HepG2 (cell line): Measurements from ENCODE around the gene MRPL42. TPM values are rescaled to one million over a fixed set of nuclear protein-coding genes. Genes with fewer than 3 reads are reported as not detected.

Source experiments
- ATF1 ChIP-seq: IDR thresholded peaks from 2 replicates; pipeline ENCODE4 v1.6.1; 2016; ENCODE audit warnings: mild to moderate bottlenecking, control low read depth
- ATF2 ChIP-seq: sonication (generic); formaldehyde crosslinking; IDR thresholded peaks from 2 replicates; pipeline ENCODE4 v1.4.0; 2020; ENCODE audit warnings: missing genetic modification reagents
- BHLHE40 ChIP-seq: IDR thresholded peaks from 2 replicates; pipeline ENCODE4 v1.6.1; 2011; ENCODE audit warnings: low read length, improper control_type of control experiment
- CCAR2 ChIP-seq: fragments of 200-400 bp; formaldehyde crosslinking; optimal IDR thresholded peaks from 2 replicates; pipeline ENCODE3; 2018; ENCODE audit warnings: low read depth, mild to moderate bottlenecking, low read length, moderate library complexity
- NCOR1 ChIP-seq: fragments of 200-600 bp; sonication (generic); IDR thresholded peaks from 2 replicates; pipeline ENCODE4 v1.7.0; 2017; ENCODE audit warnings: antibody characterized with exemption, low read length, borderline replicate concordance
- NR2F6 ChIP-seq, 2 experiments: IDR thresholded peaks; 2 replicates each; pipeline ENCODE4 v1.6.1; 2016; ENCODE audit warnings: antibody characterized with exemption in 1 of 2, mild to moderate bottlenecking in 1 of 2
- PHF8 ChIP-seq: sonication (generic); formaldehyde crosslinking; IDR thresholded peaks from 2 replicates; pipeline ENCODE4 v1.5.0; 2020; ENCODE audit warnings: missing genetic modification reagents
- SMC3 ChIP-seq: IDR thresholded peaks from 2 replicates; pipeline ENCODE4 v1.6.1; 2011; ENCODE audit warnings: low read length, improper control_type of control experiment
- ZNF609 ChIP-seq: sonication (generic); formaldehyde crosslinking; IDR thresholded peaks from 2 replicates; pipeline ENCODE4 v1.4.0; 2020; ENCODE audit warnings: mild to moderate bottlenecking, missing genetic modification reagents, borderline replicate concordance
- ZNF770 ChIP-seq: sonication (generic); formaldehyde crosslinking; IDR thresholded peaks from 2 replicates; pipeline ENCODE4 v1.5.0; 2020; ENCODE audit warnings: mild to moderate bottlenecking, missing genetic modification reagents
- ZNF788 ChIP-seq: sonication (generic); formaldehyde crosslinking; IDR thresholded peaks from 2 replicates; pipeline ENCODE4 v1.5.0; 2020; ENCODE audit warnings: mild to moderate bottlenecking, missing genetic modification reagents, borderline replicate concordance
- polyA plus RNA-seq, 8 experiments: library from polyadenylated mRNA; depleted of rRNA in 3 of 8; stranded (reverse) in 7 of 8; unstranded in 1 of 8; fragments of >200 nt; fragmentation: Illumina TruSeq in 4 of 8; extraction: Trizol in 4 of 8; gene quantifications; 2 replicates each; pipeline versions ENCODE4 v1.2.1 to v1.2.3, GENCODE V29; 2011 to 2016; ENCODE audit warnings: low read depth in 4 of 8, missing spikeins in 1 of 8, mixed read lengths in 1 of 8; ENCODE audit not compliant: insufficient read depth in 1 of 8
- total RNA-seq, 5 experiments: library from RNA; depleted of rRNA; stranded (reverse); fragments of >200 nt; fragmentation: Illumina TruSeq; extraction: Trizol; gene quantifications; 2 replicates each; pipeline ENCODE4 v1.2.3, GENCODE V29; 2016; ENCODE audit warnings: low read depth in 1 of 5
- TF ChIP-seq, protein P1 (sequence below): sonication (generic); IDR thresholded peaks from 2 replicates; pipeline ENCODE4 v1.6.1; 2016; ENCODE audit warnings: low read depth, borderline replicate concordance
- TF ChIP-seq, protein P2 (sequence below): IDR thresholded peaks from 2 replicates; pipeline ENCODE4 v1.6.1; 2016; ENCODE audit warnings: low read depth, control low read depth
- TF ChIP-seq, protein P3 (sequence below): sonication (generic); formaldehyde crosslinking; conservative IDR thresholded peaks from 2 replicates; pipeline ENCODE4 v1.4.0; 2020; ENCODE audit warnings: missing genetic modification reagents

Gene MRPL42
- total and polyA plus RNA-seq, 2 of the 13 experiments (the other 11 are each of a cell fraction or from before 2014, with no cell fraction given) = 93.3 to 148 TPM

GRCh38 chr12:93563807-93564538 lies 96.7 kb downstream of the MRPL42 start (continued):
- TF ChIP-seq NR2F6 (IDR thresholded peaks at IDR 0.05) = peak; percentile 100
- TF ChIP-seq NR2F6 (CRISPR knock-in tag; IDR thresholded peaks at IDR 0.05) = peak; percentile 100
- peak; percentile 74 for TF ChIP-seq BHLHE40
- TF ChIP-seq, protein P1, sequence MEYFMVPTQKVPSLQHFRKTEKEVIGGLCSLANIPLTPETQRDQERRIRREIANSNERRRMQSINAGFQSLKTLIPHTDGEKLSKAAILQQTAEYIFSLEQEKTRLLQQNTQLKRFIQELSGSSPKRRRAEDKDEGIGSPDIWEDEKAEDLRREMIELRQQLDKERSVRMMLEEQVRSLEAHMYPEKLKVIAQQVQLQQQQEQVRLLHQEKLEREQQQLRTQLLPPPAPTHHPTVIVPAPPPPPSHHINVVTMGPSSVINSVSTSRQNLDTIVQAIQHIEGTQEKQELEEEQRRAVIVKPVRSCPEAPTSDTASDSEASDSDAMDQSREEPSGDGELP = peak; percentile 66; the same call in 1 of the 2 replicates
- 0 out of 2 replicates have a peak, but pooled peaks have one; percentile 20 for TF ChIP-seq PHF8 (CRISPR knock-in tag)
- TF ChIP-seq, protein P2, sequence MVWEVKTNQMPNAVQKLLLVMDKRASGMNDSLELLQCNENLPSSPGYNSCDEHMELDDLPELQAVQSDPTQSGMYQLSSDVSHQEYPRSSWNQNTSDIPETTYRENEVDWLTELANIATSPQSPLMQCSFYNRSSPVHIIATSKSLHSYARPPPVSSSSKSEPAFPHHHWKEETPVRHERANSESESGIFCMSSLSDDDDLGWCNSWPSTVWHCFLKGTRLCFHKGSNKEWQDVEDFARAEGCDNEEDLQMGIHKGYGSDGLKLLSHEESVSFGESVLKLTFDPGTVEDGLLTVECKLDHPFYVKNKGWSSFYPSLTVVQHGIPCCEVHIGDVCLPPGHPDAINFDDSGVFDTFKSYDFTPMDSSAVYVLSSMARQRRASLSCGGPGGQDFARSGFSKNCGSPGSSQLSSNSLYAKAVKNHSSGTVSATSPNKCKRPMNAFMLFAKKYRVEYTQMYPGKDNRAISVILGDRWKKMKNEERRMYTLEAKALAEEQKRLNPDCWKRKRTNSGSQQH (CRISPR knock-in tag) = no peak
- TF ChIP-seq CCAR2 = no peak
- peak; percentile 82 for TF ChIP-seq ATF2
- TF ChIP-seq ATF1 (CRISPR knock-in tag) = peak; percentile 46; the same call in 1 of the 2 replicates
- TF ChIP-seq NCOR1 = peak; percentile 85; the same call in 1 of the 2 replicates
- 0 out of 2 replicates have a peak, but pooled peaks have one; percentile 20 for TF ChIP-seq ZNF770 (CRISPR knock-in tag)
- TF ChIP-seq ZNF609 (CRISPR knock-in tag) = peak; percentile 90
- TF ChIP-seq, protein P3, sequence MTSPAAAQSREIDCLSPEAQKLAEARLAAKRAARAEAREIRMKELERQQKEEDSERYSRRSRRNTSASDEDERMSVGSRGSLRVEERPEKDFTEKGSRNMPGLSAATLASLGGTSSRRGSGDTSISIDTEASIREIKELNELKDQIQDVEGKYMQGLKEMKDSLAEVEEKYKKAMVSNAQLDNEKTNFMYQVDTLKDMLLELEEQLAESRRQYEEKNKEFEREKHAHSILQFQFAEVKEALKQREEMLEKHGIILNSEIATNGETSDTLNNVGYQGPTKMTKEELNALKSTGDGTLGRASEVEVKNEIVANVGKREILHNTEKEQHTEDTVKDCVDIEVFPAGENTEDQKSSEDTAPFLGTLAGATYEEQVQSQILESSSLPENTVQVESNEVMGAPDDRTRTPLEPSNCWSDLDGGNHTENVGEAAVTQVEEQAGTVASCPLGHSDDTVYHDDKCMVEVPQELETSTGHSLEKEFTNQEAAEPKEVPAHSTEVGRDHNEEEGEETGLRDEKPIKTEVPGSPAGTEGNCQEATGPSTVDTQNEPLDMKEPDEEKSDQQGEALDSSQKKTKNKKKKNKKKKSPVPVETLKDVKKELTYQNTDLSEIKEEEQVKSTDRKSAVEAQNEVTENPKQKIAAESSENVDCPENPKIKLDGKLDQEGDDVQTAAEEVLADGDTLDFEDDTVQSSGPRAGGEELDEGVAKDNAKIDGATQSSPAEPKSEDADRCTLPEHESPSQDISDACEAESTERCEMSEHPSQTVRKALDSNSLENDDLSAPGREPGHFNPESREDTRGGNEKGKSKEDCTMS = no peak
- peak; percentile 55 for TF ChIP-seq SMC3
- peak; percentile 71; the same call in 1 of the 2 replicates for TF ChIP-seq ZNF788 (CRISPR knock-in tag)
